H1 (cell line): ENCODE measurements around the gene MYL7. TPM values are rescaled to one million over a fixed set of nuclear protein-coding genes. Genes with fewer than 3 reads are reported as not detected.

Experiments
- CTCF ChIA-PET: fragments of 300-600 bp; sonication (Branson Sonifier 250); formaldehyde crosslinking; loops from one replicate; lab custom pipeline; 2021; ENCODE audit not compliant: partially characterized antibody; lab: Charles Lee
- POLR2A ChIA-PET: fragments of 300-600 bp; sonication (Branson Sonifier 250); formaldehyde crosslinking; loops from one replicate; lab custom pipeline; 2021; ENCODE audit warnings: inconsistent platforms; ENCODE audit not compliant: partially characterized antibody; lab: Charles Lee
- DNase-seq, 2 experiments: peaks; one replicate each; pipeline versions ENCODE4 v3.0.0 to v3.0.0-alpha.2; 2010 to 2022; ENCODE audit warnings: low spot score in 2 of 2, low read depth in 1 of 2, mixed read lengths in 1 of 2
- FAIRE-seq: peaks from 2 replicates; lab custom pipeline; 2011; peaks lifted over from hg19 to GRCh38; lab: Jason Lieb, UNC
- H2AFZ ChIP-seq: 2 replicates; pipeline ENCODE4 v1.8.1; 2012; ENCODE audit warnings: low read length, inconsistent platforms
- H2AK5ac ChIP-seq: 2 replicates; pipeline ENCODE4 v1.6.1; 2013; ENCODE audit warnings: low read depth, low read length
- H2BK120ac ChIP-seq: replicated peaks from 2 replicates; pipeline ENCODE3; 2013; ENCODE audit warnings: low read depth, low read length, inconsistent platforms
- H2BK12ac ChIP-seq: 2 replicates; pipeline ENCODE4 v1.6.1; 2013; ENCODE audit warnings: low read depth, low read length
- H2BK15ac ChIP-seq: 2 replicates; pipeline ENCODE4 v1.6.1; 2013; ENCODE audit warnings: low read length
- H2BK20ac ChIP-seq: 2 replicates; pipeline ENCODE4 v1.6.1; 2013; ENCODE audit warnings: low read length
- H2BK5ac ChIP-seq: 2 replicates; pipeline ENCODE4 v1.6.1; 2013; ENCODE audit warnings: low read depth, low read length
- H3K14ac ChIP-seq: 2 replicates; pipeline ENCODE4 v1.6.1; 2013; ENCODE audit warnings: inconsistent platforms; ENCODE audit not compliant: insufficient read length
- H3K18ac ChIP-seq: 2 replicates; pipeline ENCODE4 v1.6.1; 2013; ENCODE audit warnings: low read length; ENCODE audit errors: extremely low read depth
- H3K23ac ChIP-seq: 2 replicates; pipeline ENCODE4 v1.6.1; 2013; ENCODE audit warnings: inconsistent platforms; ENCODE audit not compliant: insufficient read length
- H3K23me2 ChIP-seq: 2 replicates; pipeline ENCODE4 v1.6.1; 2013; ENCODE audit warnings: low read depth, low read length
- H3K27ac ChIP-seq: 2 replicates; pipeline ENCODE4 v1.6.1; 2011; ENCODE audit warnings: low read depth, low read length, inconsistent platforms
- H3K27me3 ChIP-seq, 4 experiments: replicated peaks in 1 of 4; 1 replicate in 1 of 4; 2 replicates in 3 of 4; pipeline versions ENCODE4 v1.6.1 to v1.8.1; 2011 to 2013; ENCODE audit warnings: low read length in 3 of 4, mild to moderate bottlenecking in 3 of 4, inconsistent platforms in 2 of 4, mixed read lengths in 2 of 4, moderate library complexity in 1 of 4; ENCODE audit not compliant: control insufficient read depth in 3 of 4, insufficient read depth in 3 of 4; ENCODE audit errors: extremely low read depth in 1 of 4
- H3K36me3 ChIP-seq, 4 experiments: 2 replicates each; pipeline versions ENCODE4 v1.6.1 to v1.8.1; 2011 to 2013; ENCODE audit warnings: mild to moderate bottlenecking in 4 of 4, low read length in 3 of 4, moderate library complexity in 2 of 4, control low read depth in 1 of 4, inconsistent platforms in 1 of 4; ENCODE audit not compliant: insufficient read depth in 4 of 4, control insufficient read depth in 2 of 4
- H3K4ac ChIP-seq: replicated peaks from 2 replicates; pipeline ENCODE3; 2013; ENCODE audit warnings: low read length, low read depth, mixed read lengths, inconsistent platforms; ENCODE audit not compliant: insufficient read length
- H3K4me1 ChIP-seq, 4 experiments: replicated peaks in 1 of 4; 1 replicate in 1 of 4; 2 replicates in 3 of 4; pipeline versions ENCODE4 v1.6.1 to v1.8.1; 2011 to 2013; ENCODE audit warnings: low read length in 3 of 4, inconsistent platforms in 2 of 4, mixed read lengths in 1 of 4; ENCODE audit not compliant: insufficient read depth in 4 of 4, control insufficient read depth in 3 of 4
- H3K4me2 ChIP-seq, 2 experiments: 2 replicates each; pipeline versions ENCODE4 v1.6.1 to v1.8.1; 2011 to 2013; ENCODE audit warnings: low read depth in 2 of 2, low read length in 2 of 2, control low read depth in 1 of 2, inconsistent platforms in 1 of 2, mild to moderate bottlenecking in 1 of 2; ENCODE audit not compliant: insufficient read depth in 1 of 2
- H3K4me3 ChIP-seq, 4 experiments: fragments of 200-600, 300-600 bp in 1 of 4; sonication (generic), shearing (Covaris generic), sonication (Bioruptor Twin) in 1 of 4; 2 replicates each; pipeline versions ENCODE4 v1.5.1 to v1.8.1; 2011 to 2016; ENCODE audit warnings: low read length in 4 of 4, low read depth in 3 of 4, control low read depth in 2 of 4, inconsistent platforms in 2 of 4, mild to moderate bottlenecking in 2 of 4, mixed read lengths in 1 of 4, moderate library complexity in 1 of 4; ENCODE audit not compliant: insufficient read depth in 2 of 4; ENCODE audit errors: extremely low read depth in 1 of 4
- H3K56ac ChIP-seq: replicated peaks from 2 replicates; pipeline ENCODE3; 2013; ENCODE audit warnings: low read depth, mild to moderate bottlenecking, mixed read lengths, low read length, inconsistent platforms; ENCODE audit not compliant: insufficient read length
- H3K79me1 ChIP-seq: 2 replicates; pipeline ENCODE4 v1.6.1; 2013; ENCODE audit warnings: low read depth, low read length, control low read depth
- H3K79me2 ChIP-seq, 2 experiments: 2 replicates each; pipeline versions ENCODE4 v1.6.1 to v1.8.1; 2012 to 2013; ENCODE audit warnings: low read length in 2 of 2, mild to moderate bottlenecking in 2 of 2, inconsistent platforms in 1 of 2; ENCODE audit not compliant: insufficient read depth in 2 of 2, control insufficient read depth in 1 of 2
- H3K9ac ChIP-seq, 4 experiments: replicated peaks in 1 of 4; 1 replicate in 1 of 4; 2 replicates in 3 of 4; pipeline versions ENCODE4 v1.6.1 to v1.8.1; 2011 to 2013; ENCODE audit warnings: low read depth in 3 of 4, low read length in 3 of 4, control low read depth in 2 of 4, mild to moderate bottlenecking in 2 of 4, moderate library complexity in 2 of 4, inconsistent platforms in 1 of 4; ENCODE audit errors: extremely low read depth in 1 of 4
- H3K9me3 ChIP-seq, 2 experiments: 2 replicates each; pipeline versions ENCODE4 v1.6.1 to v1.8.1; 2012 to 2013; ENCODE audit warnings: mild to moderate bottlenecking in 2 of 2, moderate library complexity in 2 of 2, control low read depth in 1 of 2, inconsistent platforms in 1 of 2, low read depth in 1 of 2, low read length in 1 of 2, mixed read lengths in 1 of 2; ENCODE audit not compliant: insufficient read depth in 2 of 2
- H4K20me1 ChIP-seq, 2 experiments: replicated peaks in 1 of 2; 2 replicates each; pipeline versions ENCODE3 to v1.8.1; 2011 to 2013; ENCODE audit warnings: inconsistent platforms in 2 of 2, low read length in 2 of 2, mild to moderate bottlenecking in 1 of 2; ENCODE audit not compliant: insufficient read depth in 2 of 2, control insufficient read depth in 1 of 2
- H4K5ac ChIP-seq: 2 replicates; pipeline ENCODE4 v1.6.1; 2013; ENCODE audit warnings: low read length, low read depth, mixed read lengths, inconsistent platforms; ENCODE audit not compliant: insufficient read length
- H4K8ac ChIP-seq: 2 replicates; pipeline ENCODE4 v1.8.0; 2013; ENCODE audit warnings: mild to moderate bottlenecking, moderate library complexity, low read length, inconsistent platforms; ENCODE audit not compliant: insufficient read depth; ENCODE audit errors: extremely low read depth
- H4K91ac ChIP-seq: replicated peaks from 2 replicates; pipeline ENCODE3; 2013; ENCODE audit warnings: low read length, mixed read lengths, inconsistent platforms; ENCODE audit not compliant: insufficient read length
- BRCA1 ChIP-seq: IDR thresholded peaks from 2 replicates; pipeline ENCODE4 v1.6.1; 2012; ENCODE audit warnings: low read depth, low read length, improper control_type of control experiment
- CHD1 ChIP-seq: IDR thresholded peaks from 2 replicates; pipeline ENCODE4 v1.6.1; 2012; ENCODE audit warnings: low read depth, low read length, improper control_type of control experiment
- EP300 ChIP-seq, 2 experiments: IDR thresholded peaks; 1 replicate in 1 of 2; 2 replicates in 1 of 2; pipeline ENCODE4 v1.6.1; 2011 to 2012; ENCODE audit warnings: low read depth in 2 of 2, low read length in 2 of 2, mild to moderate bottlenecking in 2 of 2, borderline replicate concordance in 1 of 2, inconsistent platforms in 1 of 2, moderate library complexity in 1 of 2
- GTF2F1 ChIP-seq: IDR thresholded peaks from 2 replicates; pipeline ENCODE4 v1.6.1; 2012; ENCODE audit warnings: low read depth, low read length, improper control_type of control experiment, borderline replicate concordance
- JUND ChIP-seq: IDR thresholded peaks from 2 replicates; pipeline ENCODE4 v1.6.1; 2011; ENCODE audit warnings: mild to moderate bottlenecking, improper control_type of control experiment, low read length
- NANOG ChIP-seq: IDR thresholded peaks from 2 replicates; pipeline ENCODE4 v1.6.1; 2011; ENCODE audit warnings: low read length, low read depth, mild to moderate bottlenecking, inconsistent platforms; ENCODE audit not compliant: insufficient read depth, poor library complexity, severe bottlenecking
- PHF8 ChIP-seq: fragments of 200-600 bp; sonication (generic); conservative IDR thresholded peaks from 2 replicates; pipeline ENCODE4 v1.7.1; 2012; ENCODE audit warnings: low read depth, mild to moderate bottlenecking, inconsistent platforms, low read length, moderate library complexity
- POLR2A ChIP-seq, 2 experiments: IDR thresholded peaks; 1 replicate in 1 of 2; 2 replicates in 1 of 2; pipeline ENCODE4 v1.6.1; 2011; ENCODE audit warnings: low read depth in 2 of 2, low read length in 2 of 2, mild to moderate bottlenecking in 2 of 2; ENCODE audit errors: control extremely low read depth in 1 of 2
- RBBP5 ChIP-seq: IDR thresholded peaks from 2 replicates; pipeline ENCODE4 v1.7.1; 2012; ENCODE audit warnings: low read depth, mild to moderate bottlenecking, inconsistent platforms, low read length, moderate library complexity, borderline replicate concordance
- SP1 ChIP-seq: IDR thresholded peaks from 2 replicates; pipeline ENCODE4 v1.6.1; 2011; ENCODE audit warnings: low read depth, low read length
- SP4 ChIP-seq: IDR thresholded peaks from 2 replicates; pipeline ENCODE4 v1.6.1; 2012; ENCODE audit warnings: low read length, inconsistent platforms
- SRF ChIP-seq: IDR thresholded peaks from 2 replicates; pipeline ENCODE4 v1.6.1; 2011; ENCODE audit warnings: mild to moderate bottlenecking, low read depth, low read length, moderate library complexity
- TAF7 ChIP-seq: optimal IDR thresholded peaks from 2 replicates; pipeline ENCODE3; 2011; ENCODE audit warnings: low read depth, mild to moderate bottlenecking, inconsistent platforms, low read length, moderate library complexity, borderline replicate concordance
- TCF12 ChIP-seq: IDR thresholded peaks from 2 replicates; pipeline ENCODE4 v1.6.1; 2011; ENCODE audit warnings: low read depth, mild to moderate bottlenecking, low read length
- WGBS, 2 experiments: shearing (Covaris generic) in 1 of 2; methylation state at CpG; one replicate each; pipeline versions ENCODE4 v1.1.6 to v1.1.7; 2013 to 2015; ENCODE audit warnings: low lambda C conversion rate in 2 of 2, mixed read lengths in 2 of 2, inconsistent platforms in 1 of 2, low coverage in 1 of 2, missing lambda C conversion rate in 1 of 2; ENCODE audit not compliant: insufficient replicate concordance in 2 of 2, insufficient coverage in 1 of 2, insufficient read length in 1 of 2; ENCODE audit errors: extremely low coverage in 1 of 2, missing lambda C conversion rate in 1 of 2; 5-methylcytosine and 5-hydroxymethylcytosine counted together
- polyA plus RNA-seq, 7 experiments: library from polyadenylated mRNA; depleted of rRNA in 3 of 7; stranded (reverse) in 5 of 7; unstranded in 2 of 7; fragments of >200 nt in 5 of 7; fragments of 200-250 nt in 2 of 7; gene quantifications; 1 replicate in 5 of 7; 2 replicates in 1 of 7; 4 replicates in 1 of 7; pipeline versions ENCODE4 v1.2.1 to v1.2.3, GENCODE V29; 2011 to 2013; ENCODE audit warnings: missing spikeins in 2 of 7, mixed read lengths in 2 of 7
- total RNA-seq: library from RNA; stranded (reverse); fragmentation: NEBNext Ultra II Directional; extraction: Animal tissue kit (Norgen Biotek cat#: 25700); gene quantifications from 2 replicates; pipeline ENCODE4 v1.2.1, GENCODE V29; 2021

Gene MYL7
- total and polyA plus RNA-seq, 2 of the 8 experiments (the other 6 are each of a cell fraction or from before 2014, with no cell fraction given), result 3.3 to 3.4 TPM

- TF ChIP-seq POLR2A (IDR thresholded peaks at IDR 0.05; ENCODE audit: control extremely low read depth in 1 of 2, low read depth in 2 of 2, low read length in 2 of 2) (no peak), GTF2F1 (no peak), PHF8 (no peak), CHD1 (no peak), JUND (no peak), BRCA1 (no peak), RBBP5 (no peak), TAF7 (no peak), TCF12 (no peak), SRF (no peak), SP4 (no peak), NANOG (no peak), EP300 (IDR thresholded peaks at IDR 0.05; ENCODE audit: borderline replicate concordance in 1 of 2, low read depth in 2 of 2, low read length in 2 of 2) (no peak), SP1 (no peak)
- TF ChIP-seq, all 59 proteins: peak for 0
- Histone ChIP-seq H3K4ac (no peak overlapping the region), H2BK12ac (no peak overlapping the region), H3K36me3 (no peaks in the 10 kb centered on the region), H3K23ac (no peak overlapping the region), H3K18ac (no peak overlapping the region), H3K79me1 (no peaks in the 10 kb centered on the region), H2BK15ac (no peak overlapping the region), H4K91ac (peak overlapping the region; percentile 5), H2BK5ac (no peak overlapping the region), H4K8ac (peak overlapping the region; percentile 73), H2AFZ (no peak overlapping the region), H3K4me1 (peaks cover 0 to 4% (median 2%) of the 10 kb centered on the region in 4 experiments; a peak in 3 of 7 replicates), H4K5ac (no peak overlapping the region), H3K4me2 (no peak overlapping the region), H2AK5ac (no peak overlapping the region), H3K79me2 (no peaks in the 10 kb centered on the region), H3K14ac (no peak overlapping the region), H3K56ac (no peak overlapping the region), H3K27ac (no peak overlapping the region), H2BK20ac (no peak overlapping the region), H3K9ac (no peak overlapping the region), H2BK120ac (no peak overlapping the region), H4K20me1 (no peaks in the 10 kb centered on the region), H3K23me2 (no peaks in the 10 kb centered on the region), H3K27me3 (no peaks in the 10 kb centered on the region; a peak in 1 of 7 replicates), H3K9me3 (no peaks in the 10 kb centered on the region), H3K4me3 (no peak overlapping the region)
- ChIA-PET CTCF (interaction anchor here (2.1 kb wide), 1 partner anchor 45 kb away, joined by 7 read pairs; no protein-coding TSS in a partner anchor), POLR2A (no interaction called here)
- no peak for DNase-seq
- 74% methylated on average over 7 of the region's 7 CpGs; no CpG with 5 or more reads in 1 of the 2 experiments for WGBS, 2 experiments
- no peak for FAIRE-seq
Measured at GRCh38 chr7:44176486-44176885, 35.4 kb upstream of the MYL7 start.
